Measurements from ENCODE around the gene KLHL30.

The KLHL30 gene

DNA sequence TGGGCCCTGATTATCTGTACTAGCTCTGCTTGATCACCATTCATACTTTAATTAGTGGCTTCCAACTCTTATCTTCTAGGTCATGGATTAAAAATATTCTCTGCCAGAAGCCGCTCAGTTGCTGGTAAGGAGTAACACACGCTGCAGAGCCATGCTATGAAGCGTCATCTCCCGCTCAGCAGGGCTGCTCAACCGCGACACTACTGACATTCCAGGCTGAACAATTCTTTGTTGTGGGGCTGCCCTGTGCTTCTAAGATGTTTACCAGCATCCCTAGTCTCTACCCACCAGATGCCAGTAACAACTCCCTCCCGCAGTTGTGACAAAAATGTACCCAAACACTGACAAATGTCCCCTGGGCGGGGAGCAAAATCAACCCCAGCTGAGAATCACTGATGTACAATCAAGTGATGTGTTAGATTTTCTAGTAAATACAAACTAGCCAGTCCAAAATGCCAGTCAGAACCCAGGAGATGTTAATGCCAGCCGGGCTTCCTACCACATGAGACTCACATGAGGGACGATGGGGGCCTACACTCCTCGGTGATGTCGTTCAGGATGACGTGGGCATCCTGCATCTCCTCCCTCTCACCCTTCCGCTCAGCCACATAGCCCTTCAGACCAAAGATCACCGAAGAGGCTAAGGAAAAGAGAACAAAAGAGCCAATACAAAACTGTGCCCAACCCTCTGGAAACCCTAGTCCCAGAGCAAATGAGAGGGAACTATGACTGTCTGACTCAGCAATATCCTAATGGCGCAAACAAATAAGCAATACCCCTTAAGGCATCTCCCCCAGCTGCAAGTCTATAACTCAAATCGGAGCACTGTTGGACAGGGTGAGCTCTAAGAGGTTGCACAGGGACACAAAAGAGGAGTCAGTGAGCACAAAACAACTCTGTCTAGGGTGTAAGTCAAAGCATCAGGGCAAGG lies 49.4 kb downstream of the KLHL30 start:
- no peak for DNase-seq

DNA sequence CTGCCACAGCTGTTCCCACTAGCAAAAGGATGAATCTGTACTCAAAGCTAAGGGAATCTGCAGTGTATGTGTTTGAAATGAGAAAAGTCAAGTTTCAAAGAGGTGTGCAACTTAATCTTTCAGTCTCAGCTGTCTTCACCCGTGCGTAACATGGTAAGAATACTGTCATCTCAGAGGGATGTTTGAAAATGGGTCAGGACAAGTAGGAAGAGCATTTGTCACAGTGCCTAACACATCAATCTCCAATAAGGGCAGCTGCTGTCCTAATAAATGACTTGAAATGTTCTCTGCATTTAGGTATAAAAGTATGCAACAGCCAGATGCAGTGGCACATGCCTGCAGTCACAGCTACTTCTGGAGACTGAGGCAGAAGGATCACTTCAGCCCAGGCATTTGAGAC lies 52.0 kb downstream of the KLHL30 start:
- DNase-seq, result no peak
